ENCODE measurements around the gene MYOF.
A peak's percentile ranks its signal among the peaks of the same experiment; 100 is the strongest.
"Not testable (repeated sequence)": the region's sequence is repeated elsewhere in the genome, so short reads cannot be mapped to it uniquely, and the experiment has no call there.

The MYOF gene

GRCh38 chr10:93475871-93476270 lies 6.3 kb downstream of the MYOF start:
- no peak for DNase-seq

DNA sequence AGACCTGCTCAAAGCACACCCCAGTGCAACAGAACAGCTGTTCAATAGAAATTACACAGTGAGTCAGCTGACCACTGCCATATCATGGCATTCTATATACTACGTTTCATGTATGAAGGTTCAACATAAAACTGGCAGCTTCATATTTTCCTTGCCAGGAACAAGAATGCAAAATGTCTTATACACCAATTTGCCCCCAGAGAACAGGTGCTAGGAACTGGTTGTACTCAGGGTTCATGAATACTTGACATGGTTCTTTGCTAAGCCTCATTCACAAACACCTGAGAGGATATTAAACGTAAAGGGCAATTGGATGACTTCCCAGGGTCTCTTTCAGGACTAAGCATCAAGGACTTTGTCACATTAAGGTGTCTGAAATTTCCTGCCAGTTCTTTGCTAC lies 6.9 kb downstream of the MYOF start:
- no peak for DNase-seq

DNA sequence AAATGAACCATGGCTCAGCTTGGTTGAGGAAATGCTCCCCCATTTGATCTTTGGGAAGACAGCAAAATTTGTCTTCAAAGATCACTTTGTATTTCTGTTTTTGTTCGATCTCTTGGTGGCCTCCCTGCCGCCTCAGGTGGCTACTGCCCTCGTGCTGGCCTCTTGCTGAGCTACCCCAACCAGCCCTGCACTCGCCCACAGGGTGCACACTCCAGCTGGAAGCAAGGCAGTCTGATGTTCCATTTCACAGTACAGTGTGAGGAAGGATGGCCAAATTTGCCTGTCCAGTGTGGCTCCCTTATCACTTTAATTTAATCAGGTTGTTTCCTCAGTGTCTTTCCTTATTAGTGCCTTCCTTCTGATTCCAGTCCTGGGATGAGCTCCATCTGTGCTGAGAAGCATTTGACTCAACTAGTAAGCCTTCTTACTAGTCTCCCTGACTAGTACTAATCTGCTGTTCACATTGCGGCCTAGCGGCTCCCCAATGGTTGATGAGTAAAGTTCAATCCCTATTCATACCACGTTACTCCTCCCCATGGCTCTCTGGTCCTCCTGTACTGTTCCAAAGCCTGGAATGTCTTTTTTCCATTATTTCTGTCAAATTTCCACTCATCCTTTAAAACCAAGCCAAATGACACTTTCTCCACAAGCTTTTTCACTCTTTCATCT lies 8.2 kb downstream of the MYOF start:
- no peak for DNase-seq

GRCh38 chr10:93473161-93473560 lies 9.0 kb downstream of the MYOF start:
- no peak for DNase-seq

DNA sequence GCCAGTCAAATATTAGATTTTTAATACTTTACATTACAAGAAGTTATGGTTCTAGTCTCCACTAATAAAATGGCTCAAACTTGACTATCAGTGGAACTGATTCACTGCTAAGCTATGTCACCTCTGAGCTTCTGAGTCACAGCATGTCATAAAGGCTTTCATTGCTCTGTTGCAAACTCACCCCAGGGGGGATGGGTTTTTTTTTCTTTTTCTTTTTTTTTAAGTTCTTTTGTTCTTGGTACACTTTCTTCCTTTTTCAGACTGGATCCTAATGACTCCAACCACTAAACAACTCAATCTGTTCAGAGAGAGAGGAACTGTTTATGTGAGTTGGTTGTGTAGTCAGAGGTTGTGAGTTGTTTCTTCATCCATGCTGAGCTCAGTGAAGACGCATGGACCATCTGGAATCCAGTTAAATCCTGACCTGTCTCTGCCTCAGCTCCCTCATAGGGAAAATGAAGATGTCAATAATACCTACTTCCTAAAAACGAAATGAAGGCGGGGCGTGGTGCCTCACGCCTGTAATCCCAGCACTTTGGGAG lies 11.0 kb downstream of the MYOF start:
- DNase-seq: no peak

DNA sequence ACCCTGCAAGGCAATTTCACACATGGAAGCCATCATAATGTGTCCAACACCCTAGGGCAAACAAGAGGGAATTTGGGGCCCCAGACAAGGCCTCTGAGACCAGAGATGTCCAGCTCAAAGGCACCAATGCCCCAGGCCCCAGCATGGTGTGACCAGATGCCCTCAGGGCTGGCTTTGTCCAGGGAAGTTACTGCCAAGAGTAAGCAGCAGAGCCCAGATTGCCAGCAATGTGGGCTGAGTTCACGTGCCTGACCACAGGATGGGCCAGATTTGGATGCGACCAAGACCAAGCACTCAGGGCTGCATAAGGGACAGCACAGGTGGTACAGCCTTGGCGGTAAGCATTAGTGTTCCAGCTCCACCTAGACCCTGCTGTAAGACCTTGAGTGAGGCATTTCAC lies 12.7 kb downstream of the MYOF start:
- DNase-seq: no peak

DNA sequence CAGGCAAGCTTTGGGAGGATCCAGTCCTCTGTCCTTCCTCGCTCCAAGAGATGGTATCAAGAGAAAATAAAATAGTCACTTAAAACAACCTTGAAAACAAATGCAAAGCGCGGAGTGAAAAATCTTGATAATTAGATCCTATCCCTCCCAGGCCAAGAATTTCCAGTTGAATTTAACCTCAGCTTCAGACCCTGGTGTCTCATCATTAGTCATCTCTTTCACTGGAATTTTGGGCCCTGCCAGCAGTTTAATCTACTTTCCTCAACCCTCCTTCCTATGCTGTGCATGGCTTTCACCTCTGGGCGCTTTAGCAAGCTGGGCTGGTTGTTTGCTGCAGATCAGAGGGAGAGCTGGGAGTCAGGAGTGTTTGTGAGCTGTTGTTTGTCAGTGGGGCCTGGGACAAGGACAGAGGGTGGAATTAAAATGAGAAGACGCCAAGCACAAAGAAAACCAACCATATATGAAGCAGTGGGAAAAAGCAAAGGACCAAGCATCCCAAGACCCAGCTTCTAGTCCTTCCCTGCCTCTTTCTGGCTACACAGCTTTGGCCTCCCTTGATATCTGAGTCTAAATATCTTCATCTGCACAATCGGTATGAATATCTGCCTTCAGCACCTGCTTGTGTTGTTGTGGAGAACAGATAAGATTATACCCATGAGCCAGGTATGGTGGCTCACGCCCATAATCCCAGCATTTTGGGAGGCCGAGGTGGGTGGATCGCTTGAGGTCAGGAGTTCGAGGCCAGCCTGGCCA lies 13.5 kb downstream of the MYOF start:
- no peak for DNase-seq

- not testable (repeated sequence) for DNase-seq
Measured at GRCh38 chr10:93467635-93468034, 14.5 kb downstream of the MYOF start.

GRCh38 chr10:93465806-93466675 lies 16.1 kb downstream of the MYOF start:
- no peak for DNase-seq

GRCh38 chr10:93464776-93465388 lies 17.3 kb downstream of the MYOF start:
- no peak for DNase-seq

DNA sequence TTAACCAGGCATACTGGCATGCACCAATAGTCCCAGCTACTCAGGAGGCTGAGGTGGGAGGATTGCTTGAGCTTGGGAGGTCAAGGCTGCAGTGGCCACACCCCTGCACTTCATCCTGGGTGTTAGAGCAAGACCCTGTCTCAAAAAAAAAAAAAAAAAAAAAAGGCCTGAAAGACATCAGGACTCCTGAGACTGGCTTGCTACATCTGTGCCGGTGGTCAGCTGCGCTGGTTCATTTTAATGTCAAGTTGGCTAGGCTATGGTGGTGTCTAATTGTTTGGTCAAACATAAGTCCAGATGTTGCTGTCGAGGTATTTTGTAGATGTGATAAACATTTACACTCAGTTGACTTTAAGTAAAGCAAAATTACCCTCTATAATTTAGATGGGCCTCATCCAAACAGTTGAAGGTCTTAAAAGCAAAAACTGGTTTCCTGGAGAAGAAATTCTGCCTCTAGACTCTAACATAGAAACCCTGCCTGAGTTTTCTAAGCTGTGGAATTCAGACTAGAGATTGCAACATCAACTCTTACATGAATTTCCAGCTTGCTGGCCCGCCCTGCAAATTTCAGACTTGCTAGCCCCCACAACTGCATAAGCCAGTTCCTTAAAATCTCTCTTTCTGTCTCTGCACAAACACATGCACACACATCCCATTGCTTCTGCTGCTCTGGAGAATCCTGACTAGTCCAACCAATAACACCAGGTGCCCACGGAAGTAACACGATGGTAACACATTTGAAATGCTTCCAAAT lies 18.2 kb downstream of the MYOF start:
- DNase-seq: no peak

GRCh38 chr10:93462881-93463280 lies 19.3 kb downstream of the MYOF start:
- DNase-seq: peak in 2 of 5 experiments; percentile 10 to 89

DNA sequence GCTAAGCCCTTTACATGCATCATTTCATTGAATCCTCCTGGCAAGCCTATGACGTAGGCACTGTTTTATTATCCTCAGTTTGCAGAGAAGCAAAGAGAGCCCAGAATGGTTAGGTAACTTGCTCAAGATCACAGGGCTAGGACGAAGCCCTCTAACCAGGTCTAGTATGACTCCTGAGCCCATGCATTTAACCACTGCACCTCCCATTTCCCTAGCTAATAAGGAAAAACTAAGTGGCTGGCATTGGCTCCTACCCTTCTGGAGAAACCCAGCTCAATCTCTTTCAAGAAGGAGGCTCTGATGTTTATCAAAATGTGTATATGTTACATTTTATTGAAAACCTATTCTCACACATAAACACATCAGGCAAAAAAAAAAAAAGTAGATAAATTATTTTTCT lies 19.8 kb downstream of the MYOF start:
- no peak for DNase-seq

DNA sequence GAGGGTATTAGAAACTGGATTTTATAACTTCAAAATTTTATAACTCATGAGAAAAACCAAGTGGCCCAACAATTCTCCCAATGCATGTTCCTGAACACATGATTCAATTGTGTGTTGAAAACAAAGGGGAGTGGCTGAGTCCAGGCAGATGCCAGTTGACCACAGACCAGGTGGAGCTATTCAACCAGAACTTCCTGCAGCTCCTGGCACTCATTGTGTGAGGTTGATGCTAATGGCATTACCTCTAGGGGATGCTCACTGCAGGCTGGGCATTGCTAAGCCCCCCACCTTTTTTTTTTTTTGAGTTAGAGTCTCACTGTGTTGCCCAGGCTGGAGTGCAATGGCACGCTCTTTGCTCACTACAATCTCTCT lies 20.3 kb downstream of the MYOF start:
- peak in 1 of 5 experiments; percentile 52 for DNase-seq

- DNase-seq: no peak
Measured at GRCh38 chr10:93461109-93461806, 20.9 kb downstream of the MYOF start.

- no peak for DNase-seq
Measured at GRCh38 chr10:93459466-93459865, 22.7 kb downstream of the MYOF start.

DNA sequence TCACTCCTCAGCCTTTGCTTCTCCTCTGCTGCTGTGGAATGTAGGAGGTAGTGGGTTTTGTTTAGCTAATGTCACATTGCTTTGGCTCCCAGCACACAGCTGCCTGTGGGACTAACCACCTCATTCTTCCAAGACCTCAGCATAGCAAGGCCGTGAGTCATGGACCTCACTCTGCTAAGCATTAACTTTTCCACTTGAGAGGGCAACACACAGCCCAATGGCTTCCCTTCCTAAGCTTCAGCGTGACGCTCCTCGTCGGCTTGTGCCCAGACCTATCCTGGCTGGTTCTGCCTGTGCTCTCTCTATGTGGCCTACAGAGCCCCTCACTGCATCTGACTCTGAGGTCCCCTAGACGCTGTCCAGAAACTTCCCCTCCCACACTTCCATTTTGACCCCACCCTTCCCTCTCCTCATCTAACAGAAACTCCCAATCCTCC lies 23.3 kb downstream of the MYOF start:
- no peak for DNase-seq

- DNase-seq: no peak
Measured at GRCh38 chr10:93457511-93457910, 24.6 kb downstream of the MYOF start.

DNA sequence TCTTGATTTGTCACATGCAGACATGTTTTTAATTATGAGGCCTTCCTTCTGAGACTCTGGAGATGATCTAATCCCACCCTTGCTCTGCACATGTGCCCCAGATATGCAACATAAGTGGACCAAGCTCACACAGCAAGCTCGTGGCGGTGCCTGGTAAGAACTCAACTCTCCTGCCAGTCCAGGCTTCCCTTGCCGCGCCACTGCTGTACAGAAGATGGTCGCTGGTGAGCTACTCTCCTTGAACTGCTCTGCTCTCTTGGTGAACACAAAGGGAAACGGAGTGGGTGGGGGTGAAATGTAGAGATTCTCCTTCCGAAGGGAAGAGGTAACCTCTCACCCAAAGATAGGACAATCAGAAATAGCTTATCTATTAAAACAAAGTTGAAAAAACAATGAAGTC lies 25.7 kb downstream of the MYOF start:
- no peak for DNase-seq

DNA sequence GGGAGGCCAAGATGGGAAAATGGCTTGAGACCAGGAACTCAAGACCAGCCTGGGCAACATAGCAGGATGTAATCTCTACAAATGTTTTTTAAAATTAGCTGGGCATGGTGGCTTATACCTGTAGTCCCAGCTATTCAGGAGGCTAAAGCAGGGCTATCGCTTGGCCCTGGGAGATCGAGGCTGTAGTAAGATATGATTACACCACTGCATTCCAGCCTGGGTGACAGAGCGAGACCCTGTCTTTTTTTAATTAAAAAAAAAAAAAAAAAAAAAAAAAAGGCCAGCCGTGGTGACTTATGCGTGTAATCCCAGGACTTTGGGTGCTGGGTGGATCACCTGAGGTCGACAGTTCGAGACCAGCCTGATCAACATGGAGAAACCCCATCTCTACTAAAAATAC lies 27.4 kb downstream of the MYOF start:
- no peak for DNase-seq

DNA sequence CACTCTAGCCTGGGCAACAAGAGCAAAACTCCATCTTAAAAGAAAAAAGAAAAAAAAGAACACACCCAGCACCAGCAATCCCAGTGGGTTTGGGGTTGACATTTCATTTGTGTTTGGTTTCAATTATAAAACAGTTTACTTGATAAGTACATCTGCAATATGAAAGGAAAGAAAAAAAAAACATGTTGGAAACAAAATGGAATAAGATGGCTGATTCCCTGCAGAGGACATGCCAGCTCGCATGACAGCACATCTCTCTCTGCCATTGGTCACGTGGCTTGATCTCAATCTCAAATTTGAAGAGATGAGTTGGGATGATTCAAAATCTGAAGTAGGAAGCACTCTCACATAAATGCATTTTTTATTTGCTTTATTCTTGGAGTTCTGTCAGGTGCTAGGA lies 28.0 kb downstream of the MYOF start:
- DNase-seq: no peak

All from T-helper 2 cell (primary cell).